Adrenal gland (tissue), 5 donors: Measurements from ENCODE around the gene TLX1.

Source experiments
- CTCF ChIP-seq, 6 experiments: fragments of 450-650 bp in 4 of 6; fragments of 200-600 bp in 2 of 6; sonication (generic) in 1 of 6; IDR thresholded peaks; 1 replicate in 5 of 6; 2 replicates in 1 of 6; pipeline versions ENCODE4 v1.5.1 to v1.8.0; 2016 to 2021; ENCODE audit warnings: antibody characterized with exemption in 6 of 6, mild to moderate bottlenecking in 2 of 6, moderate library complexity in 1 of 6
- POLR2A ChIP-seq, 2 donors: fragments of 450-650 bp; IDR thresholded peaks; one replicate each; pipeline ENCODE4 v1.6.1; 2017; ENCODE audit warnings: antibody characterized with exemption in 2 of 2, mild to moderate bottlenecking in 2 of 2, moderate library complexity in 1 of 2
- donor health status: DM: no; HTN: no; CAD: no.

DNA sequence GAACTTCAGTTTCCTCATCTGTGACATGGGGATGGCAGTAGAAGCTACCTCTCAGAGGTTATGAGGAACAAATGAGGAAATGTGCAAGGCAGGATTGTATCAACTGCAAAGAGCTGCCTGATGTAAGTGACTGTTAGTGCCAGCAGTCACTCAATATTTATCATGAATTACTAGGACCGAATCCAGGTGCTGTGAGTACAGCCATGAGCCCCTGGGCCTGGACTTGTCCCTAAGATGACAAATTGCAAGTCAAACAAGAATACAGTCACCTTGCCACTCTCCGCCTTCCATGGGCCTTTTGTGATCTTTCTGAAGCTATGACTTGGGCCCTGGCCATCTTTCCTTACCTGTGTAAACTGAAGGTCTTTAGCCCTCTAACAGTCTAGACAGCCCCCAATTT lies 27.7 kb upstream of the TLX1 start:
- TF ChIP-seq CTCF (IDR thresholded peaks at IDR 0.05) (no peak), POLR2A (IDR thresholded peaks at IDR 0.05) (no peak)
